Airway epithelial cell (primary cell): ENCODE results near the gene SLC35F6. TPM values are rescaled to one million over a fixed set of nuclear protein-coding genes. Genes with fewer than 3 reads are reported as not detected.

Experiments used
- total RNA-seq: library from RNA; depleted of rRNA; stranded (reverse); fragments of >200 nt; gene quantifications from 2 replicates; pipeline ENCODE4 v1.2.3, GENCODE V29; 2015

Gene SLC35F6
- total RNA-seq = 22.5 and 43.9 TPM in 2 replicates

GRCh38 chr2:26764078-26764887 lies at the start of gene SLC35F6:
TSS of gene SLC35F6 (plus strand) at chr2:26764284. CDS start at chr2:26764350, 66 bp downstream.

GRCh38 chr2:26785431-26786206 lies 21.5 kb downstream of the SLC35F6 start, which contains the start of gene CENPA:
TSS of gene CENPA (plus strand) at chr2:26786056. CDS start at chr2:26786197, 141 bp downstream.

Other genes with a start within 250 kb of the SLC35F6 start
- not detected in 2 replicates for gene CIB4, start 122.9 kb upstream of the SLC35F6 start, total RNA-seq
- not detected in 2 replicates for gene KCNK3, start 71.6 kb upstream of the SLC35F6 start, total RNA-seq
- gene CENPA, start 21.8 kb downstream of the SLC35F6 start, total RNA-seq = 6.2 and 12.6 TPM in 2 replicates
- gene DPYSL5, start 83.8 kb downstream of the SLC35F6 start, total RNA-seq = not detected in 2 replicates
- 3.9 and 5.8 TPM in 2 replicates for gene MAPRE3, start 206.4 kb downstream of the SLC35F6 start, total RNA-seq